PC-3 (cell line): ENCODE measurements around the gene EPHA3.

ENCODE experiments used
- EZH2 ChIP-seq: fragments of 300-600 bp; sonication (generic); IDR thresholded peaks from one replicate; pipeline ENCODE4 v1.6.1; 2017; ENCODE audit warnings: antibody characterized with exemption, mild to moderate bottlenecking, low read length; ENCODE audit not compliant: unreplicated experiment
- EZH2phosphoT487 ChIP-seq: fragments of 300-600 bp; sonication (generic); IDR thresholded peaks from 2 replicates; pipeline ENCODE4 v1.6.1; 2018; ENCODE audit warnings: mild to moderate bottlenecking, antibody characterized with exemption, low read length, borderline replicate concordance
- TF ChIP-seq, protein P1 (sequence below): fragments of 300-600 bp; sonication (generic); conservative IDR thresholded peaks from 2 replicates; pipeline ENCODE4 v1.5.1; 2017; ENCODE audit warnings: antibody characterized with exemption, low read depth, mild to moderate bottlenecking, low read length

DNA sequence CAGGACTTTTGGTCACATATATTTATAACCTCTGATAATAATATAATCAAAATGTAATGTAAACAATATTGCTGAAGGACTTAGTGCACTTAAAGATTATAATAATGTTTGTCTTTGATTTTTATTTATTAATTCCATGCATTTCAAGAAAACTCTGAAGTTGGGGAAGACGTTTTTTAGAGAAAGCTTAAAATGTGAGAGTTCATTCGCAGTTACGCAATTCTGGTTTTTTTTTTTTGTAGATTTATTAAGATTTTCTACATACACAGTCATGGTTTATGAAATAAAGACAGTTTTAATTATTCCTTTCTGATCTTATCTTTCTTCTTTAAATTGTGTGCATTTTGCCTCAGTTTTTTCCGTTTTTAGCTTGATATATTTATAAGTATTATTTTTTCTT lies 204.7 kb downstream of the EPHA3 start:
- TF ChIP-seq, protein P1, sequence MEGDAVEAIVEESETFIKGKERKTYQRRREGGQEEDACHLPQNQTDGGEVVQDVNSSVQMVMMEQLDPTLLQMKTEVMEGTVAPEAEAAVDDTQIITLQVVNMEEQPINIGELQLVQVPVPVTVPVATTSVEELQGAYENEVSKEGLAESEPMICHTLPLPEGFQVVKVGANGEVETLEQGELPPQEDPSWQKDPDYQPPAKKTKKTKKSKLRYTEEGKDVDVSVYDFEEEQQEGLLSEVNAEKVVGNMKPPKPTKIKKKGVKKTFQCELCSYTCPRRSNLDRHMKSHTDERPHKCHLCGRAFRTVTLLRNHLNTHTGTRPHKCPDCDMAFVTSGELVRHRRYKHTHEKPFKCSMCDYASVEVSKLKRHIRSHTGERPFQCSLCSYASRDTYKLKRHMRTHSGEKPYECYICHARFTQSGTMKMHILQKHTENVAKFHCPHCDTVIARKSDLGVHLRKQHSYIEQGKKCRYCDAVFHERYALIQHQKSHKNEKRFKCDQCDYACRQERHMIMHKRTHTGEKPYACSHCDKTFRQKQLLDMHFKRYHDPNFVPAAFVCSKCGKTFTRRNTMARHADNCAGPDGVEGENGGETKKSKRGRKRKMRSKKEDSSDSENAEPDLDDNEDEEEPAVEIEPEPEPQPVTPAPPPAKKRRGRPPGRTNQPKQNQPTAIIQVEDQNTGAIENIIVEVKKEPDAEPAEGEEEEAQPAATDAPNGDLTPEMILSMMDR: no peak
- TF ChIP-seq EZH2: no peak
- no peak for TF ChIP-seq EZH2phosphoT487
